HUES48 (cell line): ENCODE data around the gene OSBPL3.

Experiments
- H3K27ac ChIP-seq: one replicate; pipeline ENCODE4 v1.7.0; 2013; ENCODE audit warnings: low read depth, low read length, inconsistent platforms
- H3K27me3 ChIP-seq: 2 replicates; pipeline ENCODE4 v1.6.1; 2013; ENCODE audit warnings: mild to moderate bottlenecking, low read length; ENCODE audit not compliant: control insufficient read depth, insufficient read depth
- H3K36me3 ChIP-seq: 2 replicates; pipeline ENCODE4 v1.6.1; 2013; ENCODE audit warnings: low read length; ENCODE audit not compliant: control insufficient read depth, insufficient read depth
- H3K4me1 ChIP-seq: 2 replicates; pipeline ENCODE4 v1.6.1; 2013; ENCODE audit warnings: mild to moderate bottlenecking, low read length; ENCODE audit not compliant: control insufficient read depth, insufficient read depth
- H3K4me3 ChIP-seq: 2 replicates; pipeline ENCODE4 v1.5.1; 2013; ENCODE audit warnings: mild to moderate bottlenecking, low read depth, low read length
- H3K9ac ChIP-seq: 2 replicates; pipeline ENCODE4 v1.6.1; 2013; ENCODE audit warnings: mild to moderate bottlenecking, low read depth, low read length, moderate library complexity
- H3K9me3 ChIP-seq: 2 replicates; pipeline ENCODE4 v1.6.1; 2013; ENCODE audit warnings: low read length; ENCODE audit not compliant: control insufficient read depth, insufficient read depth

Gene OSBPL3

DNA sequence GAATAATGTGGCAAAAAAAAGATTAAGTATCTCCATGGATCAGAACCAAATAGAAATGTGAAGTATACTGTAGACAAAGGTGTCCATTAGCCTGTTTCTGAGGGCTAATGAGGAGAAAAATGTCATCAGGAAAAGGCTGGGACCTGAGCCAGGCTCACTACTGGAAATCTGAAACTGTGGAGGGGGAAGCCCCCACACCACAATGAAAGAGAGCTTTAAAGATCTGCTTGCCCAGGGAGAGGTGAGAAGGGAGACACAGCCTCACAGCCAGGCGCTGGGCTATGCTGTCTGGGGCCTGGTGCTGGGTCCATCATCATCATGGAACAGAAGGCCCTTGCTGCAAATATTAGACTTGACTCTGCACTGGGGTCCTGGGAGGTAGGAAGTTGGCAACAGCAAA, 90.4 kb downstream of the OSBPL3 start:
- Histone ChIP-seq H3K9ac (no peak overlapping the region), H3K36me3 (no peaks in the 10 kb centered on the region), H3K27ac (no peak overlapping the region), H3K27me3 (no peaks in the 10 kb centered on the region), H3K9me3 (no peaks in the 10 kb centered on the region), H3K4me3 (no peak overlapping the region), H3K4me1 (peaks cover 9% of the 10 kb centered on the region)

- Histone ChIP-seq H3K27me3 (no peaks in the 10 kb centered on the region), H3K4me1 (peaks cover 15% of the 10 kb centered on the region), H3K9ac (no peak overlapping the region), H3K27ac (no peak overlapping the region), H3K9me3 (no peaks in the 10 kb centered on the region), H3K36me3 (no peaks in the 10 kb centered on the region), H3K4me3 (no peak overlapping the region)
Observed at GRCh38 chr7:24888653-24889052, 91.3 kb downstream of the OSBPL3 start.

GRCh38 chr7:24885716-24886115, 94.3 kb downstream of the OSBPL3 start:
- Histone ChIP-seq H3K36me3 (no peaks in the 10 kb centered on the region), H3K27me3 (no peaks in the 10 kb centered on the region), H3K27ac (no peak overlapping the region), H3K4me3 (no peak overlapping the region), H3K4me1 (peaks cover 9% of the 10 kb centered on the region), H3K9me3 (no peaks in the 10 kb centered on the region), H3K9ac (no peak overlapping the region)

DNA sequence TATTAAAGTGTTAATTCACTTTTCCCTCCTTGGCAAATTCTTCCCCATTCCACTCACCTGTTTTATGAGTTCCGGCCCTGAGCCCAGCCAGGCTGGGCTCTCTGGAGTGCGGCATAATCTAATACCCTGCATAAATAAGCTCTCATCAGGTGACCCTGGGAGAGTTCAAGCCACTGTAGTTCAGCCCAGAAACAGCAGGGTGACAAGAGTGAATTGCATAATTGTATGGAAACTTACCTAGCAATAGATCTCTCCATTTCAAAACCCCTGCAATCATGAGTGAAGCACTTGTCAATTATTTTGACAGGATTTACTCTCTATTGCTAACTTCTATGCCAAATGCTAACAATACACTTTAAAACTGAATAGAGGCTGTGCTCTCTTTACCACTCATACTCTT, 94.7 kb downstream of the OSBPL3 start:
- Histone ChIP-seq H3K4me3 (no peak overlapping the region), H3K36me3 (no peaks in the 10 kb centered on the region), H3K4me1 (peaks cover 9% of the 10 kb centered on the region), H3K27ac (no peak overlapping the region), H3K9ac (no peak overlapping the region), H3K27me3 (no peaks in the 10 kb centered on the region), H3K9me3 (no peaks in the 10 kb centered on the region)

DNA sequence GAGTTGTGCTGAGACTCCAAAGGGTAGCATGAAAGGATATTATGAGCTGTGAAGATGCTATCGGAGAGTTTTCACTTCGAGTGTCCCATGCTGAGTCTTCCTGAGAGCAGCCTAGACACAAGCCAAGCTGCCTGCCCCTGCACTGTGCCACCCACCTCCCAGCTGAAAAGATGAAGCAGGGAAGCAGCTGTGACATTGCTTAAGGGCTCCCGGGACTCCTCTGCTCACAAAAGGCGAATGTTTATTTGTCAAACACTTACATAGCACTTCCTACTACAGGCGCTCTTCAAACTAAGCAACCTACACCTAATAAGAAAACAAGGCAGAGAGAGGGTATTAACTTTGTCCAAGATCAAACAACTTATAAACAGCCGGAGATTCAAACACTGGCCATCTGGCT, 95.6 kb downstream of the OSBPL3 start:
- Histone ChIP-seq H3K4me3 (no peak overlapping the region), H3K36me3 (no peaks in the 10 kb centered on the region), H3K9me3 (no peaks in the 10 kb centered on the region), H3K27me3 (no peaks in the 10 kb centered on the region), H3K9ac (no peak overlapping the region), H3K4me1 (peaks cover 10% of the 10 kb centered on the region), H3K27ac (no peak overlapping the region)

- H3K4me1 ChIP-seq: peaks cover 18% of the 10 kb centered on the region
- H3K9me3 ChIP-seq: no peaks in the 10 kb centered on the region
- H3K9ac ChIP-seq: no peak overlapping the region
- H3K4me3 ChIP-seq: no peak overlapping the region
- no peak overlapping the region for H3K27ac ChIP-seq
- H3K36me3 ChIP-seq: no peaks in the 10 kb centered on the region
- no peaks in the 10 kb centered on the region for H3K27me3 ChIP-seq
Observed at GRCh38 chr7:24883622-24884013, 96.4 kb downstream of the OSBPL3 start.

GRCh38 chr7:24882989-24883621, 96.9 kb downstream of the OSBPL3 start:
- Histone ChIP-seq H3K4me3 (no peak overlapping the region), H3K27ac (no peak overlapping the region), H3K9ac (no peak overlapping the region), H3K36me3 (no peaks in the 10 kb centered on the region), H3K4me1 (peaks cover 23% of the 10 kb centered on the region), H3K27me3 (no peaks in the 10 kb centered on the region), H3K9me3 (no peaks in the 10 kb centered on the region)

DNA sequence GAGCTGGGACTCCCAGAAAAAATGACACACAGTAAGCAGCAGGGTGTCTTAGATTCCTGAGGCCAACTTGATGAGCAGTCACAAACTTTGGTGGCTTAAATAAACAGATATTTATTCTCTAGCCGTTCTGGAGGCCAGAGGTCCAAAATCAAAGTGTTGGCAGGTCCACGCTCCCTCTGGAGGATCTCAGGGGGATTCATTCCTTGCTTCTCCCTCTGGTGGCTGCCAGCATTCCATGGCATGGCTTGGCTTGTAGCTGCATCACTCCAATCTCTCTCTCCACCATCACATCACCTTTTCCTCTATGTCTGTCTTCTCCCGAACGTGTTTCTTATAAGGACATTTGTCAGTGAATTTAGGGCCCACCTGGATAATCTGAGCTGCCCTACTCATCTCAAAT, 98.4 kb downstream of the OSBPL3 start:
- Histone ChIP-seq H3K4me1 (peaks cover 30% of the 10 kb centered on the region), H3K27me3 (no peaks in the 10 kb centered on the region), H3K9me3 (no peaks in the 10 kb centered on the region), H3K27ac (no peak overlapping the region), H3K9ac (no peak overlapping the region), H3K36me3 (no peaks in the 10 kb centered on the region), H3K4me3 (no peak overlapping the region)

DNA sequence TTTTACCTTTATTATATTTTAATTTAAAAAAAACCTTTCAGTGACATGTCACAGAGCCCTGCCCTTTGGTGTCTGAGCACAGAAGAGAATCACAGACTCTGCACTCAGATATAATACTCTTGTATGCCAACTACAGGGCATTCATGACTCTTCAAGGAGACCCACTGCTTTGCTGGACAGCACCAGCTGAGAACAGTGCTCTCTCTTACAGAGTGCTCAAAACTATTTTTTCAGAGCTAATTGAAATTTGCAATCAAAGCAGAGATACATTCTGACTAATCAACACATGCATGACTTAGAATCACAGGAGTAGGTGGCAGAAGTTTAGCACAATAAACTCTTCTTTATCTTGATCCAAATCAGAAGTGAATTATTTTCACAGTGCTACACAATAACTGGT, 99.1 kb downstream of the OSBPL3 start:
- Histone ChIP-seq H3K4me3 (no peak overlapping the region), H3K36me3 (no peaks in the 10 kb centered on the region), H3K27me3 (no peaks in the 10 kb centered on the region), H3K9me3 (no peaks in the 10 kb centered on the region), H3K27ac (no peak overlapping the region), H3K4me1 (peaks cover 30% of the 10 kb centered on the region), H3K9ac (no peak overlapping the region)

GRCh38 chr7:24879291-24879690, 100.7 kb downstream of the OSBPL3 start:
- Histone ChIP-seq H3K36me3 (no peaks in the 10 kb centered on the region), H3K9me3 (no peaks in the 10 kb centered on the region), H3K9ac (no peak overlapping the region), H3K4me3 (no peak overlapping the region), H3K27me3 (no peaks in the 10 kb centered on the region), H3K4me1 (peaks cover 25% of the 10 kb centered on the region), H3K27ac (no peak overlapping the region)

DNA sequence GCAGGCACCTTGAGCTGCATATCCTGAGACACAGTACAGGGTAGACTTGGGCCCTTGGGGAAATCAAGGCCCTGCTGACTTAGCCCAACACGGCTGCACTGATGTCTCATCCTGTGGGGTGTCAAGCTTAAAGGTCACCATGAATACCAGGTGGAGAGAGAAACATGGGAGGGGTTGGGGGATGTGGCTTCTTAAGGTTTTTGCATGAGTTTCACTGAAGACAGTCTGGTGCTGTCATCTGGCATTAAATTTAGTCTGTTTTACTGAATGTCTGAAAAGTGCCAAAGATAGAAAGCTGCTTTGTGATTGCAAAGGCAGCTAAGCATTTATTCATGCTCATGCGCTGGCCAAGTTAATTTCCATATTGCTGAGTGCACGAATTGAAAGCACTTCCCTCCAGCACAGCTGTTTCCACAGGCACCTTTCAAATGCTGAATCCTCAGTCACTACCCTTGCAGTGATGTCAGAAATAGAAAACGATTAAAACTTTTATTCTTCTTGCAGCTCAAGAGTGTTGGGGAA, 102.1 kb downstream of the OSBPL3 start:
- Histone ChIP-seq H3K27ac (no peak overlapping the region), H3K36me3 (no peaks in the 10 kb centered on the region), H3K4me3 (no peak overlapping the region)

More for the DNA sequence above, 102.1 kb downstream of the OSBPL3 start:
- Histone ChIP-seq H3K9me3 (no peaks in the 10 kb centered on the region), H3K4me1 (peaks cover 32% of the 10 kb centered on the region), H3K9ac (no peak overlapping the region), H3K27me3 (no peaks in the 10 kb centered on the region)
